GM21825 (cell line): ENCODE measurements around the gene ACIN1.

Experiments used
- ATAC-seq: cut with Tn5 transposase; IDR thresholded peaks from one replicate; pipeline ENCODE4 v1.9.1; 2021; ENCODE audit warnings: mild to moderate bottlenecking, moderate library complexity; ENCODE audit not compliant: unreplicated experiment

ACIN1 gene

GRCh38 chr14:23045419-23046357 is 49.2 kb downstream of the ACIN1 start:
- no peak for ATAC-seq

DNA sequence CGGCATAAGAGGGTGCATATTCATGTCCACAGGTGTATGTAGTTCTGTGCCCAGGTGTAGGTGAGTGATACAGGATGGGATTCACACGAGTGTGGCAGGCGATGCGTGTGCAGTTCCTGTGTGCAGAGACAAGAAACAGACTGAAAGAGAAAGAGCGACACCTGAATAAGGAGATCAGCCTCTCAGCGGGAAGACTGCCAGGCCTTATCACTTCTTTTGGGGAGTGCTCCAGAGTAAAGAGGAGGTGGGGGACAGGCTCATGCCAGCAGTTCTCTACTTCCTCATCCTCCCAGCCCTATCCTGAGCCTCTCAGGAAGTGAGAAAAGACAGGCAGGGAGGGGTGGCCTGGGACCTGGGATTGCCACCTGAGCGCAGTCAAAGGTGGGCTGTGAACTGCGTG is 50.1 kb downstream of the ACIN1 start:
- ATAC-seq: no peak

DNA sequence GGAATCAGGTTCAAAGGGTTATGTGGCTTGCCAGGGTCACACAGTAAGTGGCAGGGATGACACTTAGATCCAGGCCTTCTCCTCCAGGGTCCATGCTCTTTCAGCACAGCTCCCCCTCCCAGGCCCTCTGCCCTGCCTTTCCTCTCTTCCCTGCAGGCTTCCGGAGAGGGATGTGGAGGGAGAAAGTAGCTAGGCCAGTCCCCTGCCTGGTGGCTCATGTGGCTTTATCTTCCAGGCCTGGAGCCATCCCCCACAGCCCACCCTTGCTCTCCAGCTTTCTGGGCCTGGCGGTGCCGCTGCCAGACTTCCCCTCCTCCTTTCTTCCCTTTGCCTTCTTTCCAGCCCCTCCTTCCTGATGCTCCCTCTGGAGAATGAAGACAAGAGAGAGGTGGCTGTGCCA is 51.2 kb downstream of the ACIN1 start:
- no peak for ATAC-seq

DNA sequence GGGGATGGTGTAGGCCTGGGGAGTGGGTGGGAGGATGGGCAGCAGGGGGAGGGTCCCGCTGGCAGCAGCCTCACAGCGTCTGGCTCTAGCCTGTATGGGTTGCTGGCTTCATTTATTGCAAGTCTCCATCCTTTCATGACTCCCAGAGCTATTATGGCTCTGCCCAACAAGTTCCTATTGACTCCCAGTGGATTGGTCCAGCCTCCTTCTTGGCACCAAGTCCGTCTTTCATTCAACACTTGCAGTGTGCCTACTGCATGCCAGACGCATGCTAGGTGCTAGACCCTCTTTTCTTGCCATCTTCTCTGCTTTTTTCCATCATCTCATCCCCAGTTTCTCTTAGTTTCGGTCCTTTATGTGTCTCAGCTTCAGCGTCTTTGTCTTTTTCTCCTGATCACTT is 51.8 kb downstream of the ACIN1 start:
- no peak for ATAC-seq

GRCh38 chr14:23042162-23042965 is 52.6 kb downstream of the ACIN1 start, which contains the start of gene PSMB11:
TSS of gene PSMB11 (plus strand) at chr14:23042212. CDS start at chr14:23042226, 14 bp downstream.
- no peak for ATAC-seq

DNA sequence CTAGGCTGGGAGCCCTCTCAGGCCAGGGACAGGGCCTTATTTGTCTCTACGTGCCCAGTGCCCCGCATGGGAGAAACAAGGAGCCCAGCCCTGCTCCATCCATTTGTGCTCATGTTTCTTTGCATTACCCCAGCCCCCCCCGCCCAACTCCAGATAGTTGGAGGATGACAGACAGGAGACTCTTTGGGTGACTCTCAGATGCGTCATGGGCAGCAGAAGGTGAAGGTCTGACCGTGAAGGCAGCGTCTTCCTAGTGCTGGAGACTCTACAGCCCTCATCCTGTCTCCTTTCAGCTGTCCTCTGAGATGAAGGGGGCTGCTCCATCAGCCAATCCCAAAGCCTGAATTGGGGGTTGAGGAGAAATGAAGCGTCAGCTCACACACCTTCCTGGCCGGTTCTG is 53.2 kb downstream of the ACIN1 start:
- ATAC-seq: no peak

DNA sequence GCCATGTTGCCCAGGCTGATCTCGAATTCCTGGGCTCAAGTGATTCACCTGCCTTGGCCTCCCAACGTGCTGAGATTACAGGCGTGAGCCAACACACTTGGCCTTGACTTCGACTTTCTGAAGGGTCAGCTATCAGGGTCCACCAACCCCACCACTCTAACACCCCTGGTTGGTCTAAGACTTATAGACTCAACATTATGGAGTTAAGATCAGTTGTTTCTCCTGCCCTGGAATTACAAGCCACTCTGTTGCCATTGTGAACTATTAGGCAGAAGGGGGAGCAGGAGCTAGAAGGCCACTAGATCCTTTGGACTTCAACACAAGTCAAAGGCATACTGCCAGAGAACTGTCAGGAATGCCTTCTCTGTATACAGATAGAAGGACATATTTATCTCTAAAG is 54.8 kb downstream of the ACIN1 start:
- no peak for ATAC-seq

- ATAC-seq: no peak
Observed at GRCh38 chr14:23035303-23036144, 59.4 kb downstream of the ACIN1 start.

DNA sequence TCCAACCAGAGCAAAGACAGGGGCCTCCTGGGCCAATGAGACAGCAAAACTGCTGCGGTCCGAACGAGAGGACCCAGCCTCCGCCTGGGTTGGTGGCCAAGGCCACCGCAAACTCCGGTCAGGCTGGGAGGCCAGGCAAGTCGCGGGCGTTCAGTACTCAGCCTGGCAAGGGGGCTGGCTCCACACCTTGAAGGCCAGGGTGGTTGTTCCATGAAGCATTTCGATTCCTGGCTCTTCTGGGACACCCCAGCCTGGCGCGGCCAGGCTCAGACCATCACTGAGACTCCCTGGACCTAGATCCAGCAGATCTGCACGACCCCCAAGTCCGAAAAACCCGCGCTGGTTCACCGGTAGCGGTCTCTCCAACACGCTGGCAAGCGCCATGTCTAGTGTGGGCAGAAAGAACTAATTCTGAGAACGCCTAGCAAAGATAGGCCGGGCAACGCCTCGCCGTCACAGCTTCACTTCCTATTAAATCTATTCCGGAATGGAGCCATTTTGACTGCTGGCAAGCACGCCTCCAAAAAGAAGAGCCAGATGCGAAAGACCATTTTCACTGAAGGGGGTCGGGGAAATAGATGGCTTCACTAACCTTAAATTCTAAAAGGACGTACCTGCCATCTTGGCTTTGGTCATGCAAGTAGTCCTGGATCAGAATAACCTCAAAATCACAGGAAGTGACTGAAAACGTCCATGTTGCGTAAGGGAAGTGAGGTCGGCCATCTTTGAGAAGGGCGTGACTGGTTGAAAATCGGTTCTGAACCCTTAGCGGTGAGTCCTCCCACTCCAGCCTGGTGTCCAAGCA is 60.2 kb downstream of the ACIN1 start, which contains the start of gene PSMB5:
Gene PSMB5 (minus strand): TSS at position 403 of the 805 bp plus-strand sequence. CDS start 19 bp downstream, at position 384.
- peak; percentile 96 for ATAC-seq

DNA sequence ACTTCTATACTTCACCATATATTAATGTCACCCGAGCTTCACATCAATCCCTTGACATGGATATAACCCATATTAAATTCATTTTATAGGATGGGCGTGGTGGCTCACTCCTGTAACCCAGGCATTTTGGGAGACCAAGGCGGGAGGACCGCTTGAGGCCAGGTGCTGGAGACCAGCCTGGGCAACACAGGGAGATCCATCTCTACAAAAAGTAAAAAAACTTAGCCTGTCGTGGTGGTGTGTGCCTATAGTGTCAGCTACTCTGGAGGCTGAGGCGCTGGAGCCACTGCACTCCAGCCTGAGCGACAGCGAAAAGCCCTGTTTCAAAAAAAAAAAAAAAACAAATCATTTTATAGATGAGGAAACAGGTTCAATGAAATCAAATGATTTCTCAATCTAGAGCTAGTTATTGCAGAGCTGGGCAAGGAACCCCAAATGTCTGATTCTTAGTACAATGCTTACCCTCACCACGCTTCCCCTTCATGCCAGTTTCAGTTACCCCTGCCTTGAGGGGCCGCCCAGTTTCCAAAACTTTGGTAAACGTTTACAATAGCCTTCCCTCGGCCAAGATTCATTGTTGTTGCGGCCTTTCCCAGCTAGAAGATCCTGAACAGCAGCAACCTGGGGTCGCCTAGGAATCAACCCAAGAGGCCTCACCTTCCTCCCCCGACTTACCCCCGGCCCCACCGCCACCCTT is 61.0 kb downstream of the ACIN1 start:
- no peak for ATAC-seq

- no peak for ATAC-seq
Observed at GRCh38 chr14:23033251-23033727, 61.6 kb downstream of the ACIN1 start.

- no peak for ATAC-seq
Observed at GRCh38 chr14:23030936-23031335, 64.0 kb downstream of the ACIN1 start.

DNA sequence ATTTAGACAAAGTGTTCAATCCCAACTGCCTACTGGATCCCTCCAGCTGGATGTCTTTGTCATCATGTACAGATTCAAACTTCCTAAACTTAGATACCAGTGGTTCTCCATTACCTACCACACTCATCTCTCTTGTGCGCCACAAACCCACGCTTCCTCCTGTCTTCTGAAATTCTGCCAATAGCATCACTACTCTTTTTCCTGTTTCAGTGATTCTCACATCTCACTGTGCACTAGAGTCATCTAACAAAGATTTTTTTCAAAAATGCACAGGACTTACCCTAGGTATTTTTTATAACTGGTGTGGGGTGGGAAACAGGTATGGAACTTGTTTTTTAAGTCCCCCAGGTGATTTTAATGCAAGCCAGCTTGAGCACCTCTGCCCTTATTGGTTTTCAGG is 66.1 kb downstream of the ACIN1 start:
- ATAC-seq: no peak

GRCh38 chr14:23025151-23025814 is 69.7 kb downstream of the ACIN1 start:
- no peak for ATAC-seq

DNA sequence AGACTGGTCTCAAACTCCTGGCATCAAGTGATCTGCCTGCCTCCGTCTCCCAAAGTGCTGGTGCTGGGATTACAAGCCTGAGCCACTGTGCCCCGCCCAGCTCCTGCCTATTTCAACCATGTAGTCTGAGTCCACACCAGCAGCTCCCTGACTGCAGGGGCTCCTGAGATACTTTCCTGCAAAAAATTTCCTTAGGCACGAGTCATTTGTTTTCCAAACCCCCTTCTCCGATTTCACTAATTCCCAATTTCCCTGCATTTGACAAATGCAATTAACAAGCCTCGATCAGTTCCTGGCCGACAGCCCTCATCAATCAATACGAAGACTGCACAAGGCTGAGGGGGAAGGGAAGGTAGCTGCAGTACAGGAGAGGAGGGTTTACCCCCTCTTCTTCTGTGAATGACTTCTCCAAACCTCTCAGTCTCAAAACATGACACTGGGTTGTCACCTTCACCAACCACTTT is 70.3 kb downstream of the ACIN1 start:
- ATAC-seq: no peak

- no peak for ATAC-seq
Observed at GRCh38 chr14:23023795-23024152, 71.2 kb downstream of the ACIN1 start.

- no peak for ATAC-seq
Observed at GRCh38 chr14:23023022-23023794, 71.7 kb downstream of the ACIN1 start.

DNA sequence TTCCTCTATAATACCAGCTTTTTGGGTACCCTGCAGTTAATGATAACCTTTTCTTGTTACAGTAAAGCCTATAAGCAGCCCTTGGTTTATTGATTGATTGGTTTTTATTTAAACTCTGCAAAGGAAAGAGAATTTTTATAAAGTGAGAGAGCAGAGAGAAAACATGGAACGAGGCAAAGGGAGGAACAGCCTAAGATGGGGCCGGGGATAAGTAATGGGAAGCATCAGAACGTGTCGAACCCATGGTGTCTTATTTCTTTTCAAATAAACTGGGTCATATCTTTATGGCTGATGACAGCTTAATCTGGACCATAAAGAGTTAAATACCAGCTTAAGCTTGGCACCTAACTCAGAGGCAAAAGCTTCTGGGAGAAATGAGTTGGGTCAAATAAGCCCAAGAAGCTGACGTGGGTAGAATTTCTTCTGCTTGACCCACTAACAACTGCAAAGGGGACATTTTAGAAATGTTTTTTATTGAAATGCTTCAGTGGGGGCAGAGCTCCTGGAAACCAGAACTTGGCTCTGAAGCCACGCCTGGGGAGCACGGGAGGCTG is 73.0 kb downstream of the ACIN1 start:
- ATAC-seq: no peak
